ENCODE results near the gene ADRA2C. TPM values are rescaled to one million over a fixed set of nuclear protein-coding genes. Genes with fewer than 3 reads are reported as not detected.

Gene ADRA2C
- total and polyA plus RNA-seq, 10 donors: 9.4 to 42.1 (median 29.1) TPM

- WGBS, 5 donors: 76 to 97% (median 91%) methylated on average over 1 to 3 of the region's 3 CpGs
- no peak for DNase-seq
- Histone ChIP-seq H3K4me3 (no peak overlapping the region), H3K27me3 (replicated peaks in 1 of 7) (peaks cover 0 to 84% (median 13%) of the 10 kb centered on the region in 7 donors), H3K36me3 (no peaks in the 10 kb centered on the region), H3K27ac (no peak overlapping the region), H3K4me1 (no peaks in the 10 kb centered on the region), H3K9me3 (peaks cover 0 to 11% (median 4%) of the 10 kb centered on the region in 8 donors)
- intact Hi-C loops (cut with DNase I; ENCODE audit: low total_unique reads): no loop called here
- TF ChIP-seq POLR2A (IDR thresholded peaks at IDR 0.05) (no peak), CTCF (IDR thresholded peaks at IDR 0.05 in 8 of 11, conservative IDR thresholded peaks at IDR 0.05 in 3 of 11) (no peak), POLR2AphosphoS5 (IDR thresholded peaks at IDR 0.05) (no peak)
Measured at GRCh38 chr4:3742610-3743009, 23.6 kb upstream of the ADRA2C start.

- H3K4me3 ChIP-seq: no peak overlapping the region
- no peaks in the 10 kb centered on the region for H3K4me1 ChIP-seq
- H3K36me3 ChIP-seq: no peaks in the 10 kb centered on the region
- TF ChIP-seq POLR2AphosphoS5 (IDR thresholded peaks at IDR 0.05) (no peak), POLR2A (IDR thresholded peaks at IDR 0.05) (no peak), CTCF (IDR thresholded peaks at IDR 0.05 in 8 of 11, conservative IDR thresholded peaks at IDR 0.05 in 3 of 11) (no peak)
- peaks cover 0 to 84% (median 13%) of the 10 kb centered on the region in 7 donors for H3K27me3 ChIP-seq (replicated peaks in 1 of 7)
- WGBS, 5 donors: 71 to 78% (median 74%) methylated on average over 21 to 22 of the region's 22 CpGs
- intact Hi-C loops (cut with DNase I; ENCODE audit: low total_unique reads): no loop called here
- H3K9me3 ChIP-seq: peaks cover 0 to 11% (median 4%) of the 10 kb centered on the region in 8 donors
- no peak for DNase-seq
- H3K27ac ChIP-seq: no peak overlapping the region
Measured at GRCh38 chr4:3744232-3744631, 22.0 kb upstream of the ADRA2C start.

- Histone ChIP-seq H3K27me3 (replicated peaks in 1 of 7) (peaks cover 0 to 84% (median 13%) of the 10 kb centered on the region in 7 donors), H3K4me3 (no peak overlapping the region), H3K9me3 (peaks cover 0 to 11% (median 4%) of the 10 kb centered on the region in 8 donors), H3K27ac (no peak overlapping the region), H3K4me1 (no peaks in the 10 kb centered on the region), H3K36me3 (no peaks in the 10 kb centered on the region)
- DNase-seq: no peak
- WGBS, 5 donors: 20 to 31% (median 29%) methylated on average over 14 of the region's 14 CpGs
- TF ChIP-seq CTCF (IDR thresholded peaks at IDR 0.05 in 8 of 11, conservative IDR thresholded peaks at IDR 0.05 in 3 of 11) (no peak), POLR2AphosphoS5 (IDR thresholded peaks at IDR 0.05) (no peak), POLR2A (IDR thresholded peaks at IDR 0.05) (no peak)
- intact Hi-C loops (cut with DNase I; ENCODE audit: low total_unique reads): no loop called here
Measured at GRCh38 chr4:3744901-3745300, 21.3 kb upstream of the ADRA2C start.

GRCh38 chr4:3745886-3746656 is 20.1 kb upstream of the ADRA2C start:
- Histone ChIP-seq H3K36me3 (no peaks in the 10 kb centered on the region), H3K27me3 (replicated peaks in 1 of 7) (peaks cover 0 to 88% (median 13%) of the 10 kb centered on the region in 7 donors), H3K27ac (no peak overlapping the region), H3K4me1 (no peaks in the 10 kb centered on the region), H3K4me3 (no peak overlapping the region), H3K9me3 (peaks cover 0 to 11% (median 4%) of the 10 kb centered on the region in 8 donors)
- WGBS, 5 donors: 71 to 77% (median 71%) methylated on average over 30 to 32 of the region's 32 CpGs
- intact Hi-C loops (cut with DNase I; ENCODE audit: low total_unique reads): no loop called here
- TF ChIP-seq CTCF (IDR thresholded peaks at IDR 0.05 in 8 of 11, conservative IDR thresholded peaks at IDR 0.05 in 3 of 11): no peak
- TF ChIP-seq POLR2A (IDR thresholded peaks at IDR 0.05): no peak
- no peak for TF ChIP-seq POLR2AphosphoS5 (IDR thresholded peaks at IDR 0.05)
- no peak for DNase-seq

All from spleen (tissue), 11 donors.